HG02798 (cell line): Measurements from ENCODE around the gene KLHL8.
"Not testable (repeated sequence)": the region's sequence is repeated elsewhere in the genome, so short reads cannot be mapped to it uniquely, and the experiment has no call there.

Experiments used
- ATAC-seq: cut with Tn5 transposase; IDR thresholded peaks from one replicate; pipeline ENCODE4 v1.9.1; 2021; ENCODE audit warnings: mild to moderate bottlenecking; ENCODE audit not compliant: unreplicated experiment, poor library complexity

KLHL8 gene

GRCh38 chr4:87229979-87230378 lies 9.6 kb upstream of the KLHL8 start:
- ATAC-seq, result no peak

- ATAC-seq, result no peak
Measured at GRCh38 chr4:87228262-87228860, 7.9 kb upstream of the KLHL8 start.

GRCh38 chr4:87227751-87228151 lies 7.3 kb upstream of the KLHL8 start:
- no peak for ATAC-seq

GRCh38 chr4:87225936-87226335 lies 5.5 kb upstream of the KLHL8 start:
- ATAC-seq, result no peak

GRCh38 chr4:87224141-87224923 lies 3.9 kb upstream of the KLHL8 start:
- ATAC-seq, result no peak

- ATAC-seq, result peak; percentile 40
Measured at GRCh38 chr4:87219632-87220093, 755 bp downstream of the KLHL8 start.

GRCh38 chr4:87217235-87217763 lies 3.1 kb downstream of the KLHL8 start:
- not testable (repeated sequence) for ATAC-seq

GRCh38 chr4:87216469-87216868 lies 3.9 kb downstream of the KLHL8 start:
- ATAC-seq, result no peak

- ATAC-seq, result no peak
Measured at GRCh38 chr4:87213421-87214075, 6.9 kb downstream of the KLHL8 start.

- no peak for ATAC-seq
Measured at GRCh38 chr4:87211249-87211952, 9.0 kb downstream of the KLHL8 start.

- ATAC-seq, result peak; percentile 86
Measured at GRCh38 chr4:87209696-87210095, 10.7 kb downstream of the KLHL8 start.

- peak; percentile 4 for ATAC-seq
Measured at GRCh38 chr4:87209182-87209581, 11.2 kb downstream of the KLHL8 start.

- no peak for ATAC-seq
Measured at GRCh38 chr4:87204559-87204958, 15.9 kb downstream of the KLHL8 start.

- ATAC-seq, result no peak
Measured at GRCh38 chr4:87196927-87197326, 23.5 kb downstream of the KLHL8 start.

GRCh38 chr4:87196146-87196545 lies 24.3 kb downstream of the KLHL8 start:
- ATAC-seq, result no peak

- no peak for ATAC-seq
Measured at GRCh38 chr4:87193958-87194675, 26.3 kb downstream of the KLHL8 start.

GRCh38 chr4:87192145-87192919 lies 28.1 kb downstream of the KLHL8 start:
- ATAC-seq, result no peak

- no peak for ATAC-seq
Measured at GRCh38 chr4:87188932-87189331, 31.5 kb downstream of the KLHL8 start.

- ATAC-seq, result no peak
Measured at GRCh38 chr4:87188048-87188447, 32.4 kb downstream of the KLHL8 start.
